Measurements from ENCODE around the gene ZNF426.
"Not testable (repeated sequence)": the region's sequence is repeated elsewhere in the genome, so short reads cannot be mapped to it uniquely, and the experiment has no call there.

ZNF426 gene

DNA sequence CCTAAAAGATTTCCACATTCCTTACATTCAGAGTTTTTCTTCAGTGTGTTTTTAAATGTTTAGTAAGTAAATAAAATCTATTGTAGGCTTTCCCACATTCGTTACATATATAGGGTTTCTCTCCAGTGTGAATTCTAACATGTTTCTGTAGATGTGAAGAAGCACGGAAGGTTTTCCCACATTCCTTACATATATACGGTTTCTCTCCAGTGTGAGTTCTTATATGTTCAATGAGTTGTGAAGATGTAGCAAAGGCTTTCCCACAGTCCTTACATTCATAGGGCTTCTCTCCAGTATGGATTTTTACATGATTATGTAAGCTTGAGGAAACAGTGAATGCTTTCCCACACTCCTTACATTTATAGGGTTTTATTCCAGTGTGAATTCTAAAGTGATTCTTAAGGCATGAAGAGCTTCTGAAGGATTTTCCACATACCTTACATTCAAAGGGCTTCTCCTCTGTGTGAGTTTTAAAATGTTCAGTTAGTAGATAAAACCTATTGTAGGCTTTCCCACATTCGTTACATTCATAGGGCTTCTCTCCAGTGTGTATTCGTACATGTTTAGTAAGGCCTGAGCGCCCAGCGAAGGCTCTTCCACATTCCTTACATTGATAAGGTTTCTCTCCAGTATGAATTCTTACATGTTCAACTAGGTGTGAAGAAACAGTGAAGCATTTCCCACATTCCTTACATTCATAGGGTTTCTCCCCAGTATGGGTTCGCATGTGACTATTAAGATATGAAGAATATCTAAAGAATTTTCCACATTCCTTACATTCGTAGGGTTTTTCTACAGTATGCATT, 27.7 kb upstream of the ZNF426 start:
- no peak overlapping the region for H3K4me3 ChIP-seq (ENCODE audit: insufficient read depth, low read length, poor library complexity, severe bottlenecking)
- H2AFZ ChIP-seq (ENCODE audit: low read depth, low read length, severe bottlenecking), result no peak overlapping the region
- H3K4me2 ChIP-seq (ENCODE audit: low read depth, low read length, poor library complexity, severe bottlenecking), result no peak overlapping the region
- no peaks in the 10 kb centered on the region for H3K9me2 ChIP-seq (replicated peaks; ENCODE audit: insufficient read depth, low read length)
- H3K79me2 ChIP-seq (ENCODE audit: insufficient read depth, low read length), result peaks cover 59% of the 10 kb centered on the region
- H4K20me1 ChIP-seq (ENCODE audit: low read depth, low read length), result no peaks in the 10 kb centered on the region
- H3K27ac ChIP-seq (ENCODE audit: low read depth, low read length), result no peak overlapping the region
- H3F3A ChIP-seq (ENCODE audit: insufficient read depth), result 0 out of 2 replicates have a peak, but pooled peaks cover 5% of the 10 kb centered on the region
- H3K9ac ChIP-seq (ENCODE audit: low read length), result no peak overlapping the region
- TF ChIP-seq EZH2phosphoT487 (conservative IDR thresholded peaks at IDR 0.05; ENCODE audit: low read length), result no peak
- TF ChIP-seq, protein P1, sequence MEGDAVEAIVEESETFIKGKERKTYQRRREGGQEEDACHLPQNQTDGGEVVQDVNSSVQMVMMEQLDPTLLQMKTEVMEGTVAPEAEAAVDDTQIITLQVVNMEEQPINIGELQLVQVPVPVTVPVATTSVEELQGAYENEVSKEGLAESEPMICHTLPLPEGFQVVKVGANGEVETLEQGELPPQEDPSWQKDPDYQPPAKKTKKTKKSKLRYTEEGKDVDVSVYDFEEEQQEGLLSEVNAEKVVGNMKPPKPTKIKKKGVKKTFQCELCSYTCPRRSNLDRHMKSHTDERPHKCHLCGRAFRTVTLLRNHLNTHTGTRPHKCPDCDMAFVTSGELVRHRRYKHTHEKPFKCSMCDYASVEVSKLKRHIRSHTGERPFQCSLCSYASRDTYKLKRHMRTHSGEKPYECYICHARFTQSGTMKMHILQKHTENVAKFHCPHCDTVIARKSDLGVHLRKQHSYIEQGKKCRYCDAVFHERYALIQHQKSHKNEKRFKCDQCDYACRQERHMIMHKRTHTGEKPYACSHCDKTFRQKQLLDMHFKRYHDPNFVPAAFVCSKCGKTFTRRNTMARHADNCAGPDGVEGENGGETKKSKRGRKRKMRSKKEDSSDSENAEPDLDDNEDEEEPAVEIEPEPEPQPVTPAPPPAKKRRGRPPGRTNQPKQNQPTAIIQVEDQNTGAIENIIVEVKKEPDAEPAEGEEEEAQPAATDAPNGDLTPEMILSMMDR (IDR thresholded peaks at IDR 0.05; ENCODE audit: insufficient read depth, low read length, poor library complexity, severe bottlenecking), result no peak
- H3K36me3 ChIP-seq (ENCODE audit: low read length), result peaks cover 83% of the 10 kb centered on the region
- H3K27me3 ChIP-seq (ENCODE audit: low read length), result no peaks in the 10 kb centered on the region
- H3K9me3 ChIP-seq (ENCODE audit: insufficient read depth, low read length), result peaks cover 46% of the 10 kb centered on the region

DNA sequence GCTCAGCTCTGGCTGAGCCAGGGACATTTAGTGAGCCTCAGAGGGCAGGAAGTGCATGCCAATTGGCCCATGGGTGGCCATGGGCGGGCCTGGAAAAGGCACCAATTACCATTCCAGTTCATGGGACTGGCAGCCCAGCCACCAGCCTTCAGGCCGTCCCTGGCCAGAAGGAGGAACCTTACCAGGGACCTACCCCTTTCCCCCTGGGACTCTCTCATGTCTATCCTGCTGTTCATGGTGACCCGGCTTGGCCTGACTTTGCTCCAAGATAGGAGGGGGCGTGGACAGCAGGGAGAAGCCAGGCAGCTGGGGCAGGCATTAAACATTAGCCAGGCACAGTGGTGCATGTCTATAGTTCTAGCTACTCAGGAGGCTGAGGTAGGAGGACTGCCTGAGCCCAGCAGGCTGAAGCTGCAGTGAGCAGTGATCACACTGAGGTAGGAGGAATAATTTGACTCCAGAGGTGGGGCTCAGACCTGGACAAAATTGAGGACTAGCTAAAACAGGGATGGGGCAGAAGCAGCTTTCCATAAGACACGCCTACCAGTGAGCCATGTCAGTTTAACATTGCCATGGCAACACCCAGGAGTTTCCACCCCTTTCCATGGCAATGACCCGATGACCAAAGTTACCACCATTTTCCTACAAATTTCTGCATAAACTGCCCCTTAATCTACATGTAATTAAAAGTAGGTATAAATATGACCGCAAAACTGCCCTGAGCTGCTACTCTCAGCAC, 14.3 kb upstream of the ZNF426 start:
- H3K9me3 ChIP-seq (ENCODE audit: insufficient read depth, low read length), result peaks cover 12% of the 10 kb centered on the region; the same call in 1 of the 2 replicates
- H3K4me3 ChIP-seq (ENCODE audit: insufficient read depth, low read length, poor library complexity, severe bottlenecking), result no peak overlapping the region
- no peak overlapping the region for H3K9ac ChIP-seq (ENCODE audit: low read length)
- no peaks in the 10 kb centered on the region for H3K9me2 ChIP-seq (replicated peaks; ENCODE audit: insufficient read depth, low read length)
- peaks cover 3% of the 10 kb centered on the region; the same call in 1 of the 2 replicates for H3K36me3 ChIP-seq (ENCODE audit: low read length)
- no peak overlapping the region for H3K27ac ChIP-seq (ENCODE audit: low read depth, low read length)
- TF ChIP-seq EZH2phosphoT487 (conservative IDR thresholded peaks at IDR 0.05; ENCODE audit: low read length), result no peak
- TF ChIP-seq, protein P1 (IDR thresholded peaks at IDR 0.05; ENCODE audit: insufficient read depth, low read length, poor library complexity, severe bottlenecking), result no peak
- H3K27me3 ChIP-seq (ENCODE audit: low read length), result no peaks in the 10 kb centered on the region
- no peak overlapping the region for H3K4me2 ChIP-seq (ENCODE audit: low read depth, low read length, poor library complexity, severe bottlenecking)
- no peaks in the 10 kb centered on the region for H4K20me1 ChIP-seq (ENCODE audit: low read depth, low read length)
- no peaks in the 10 kb centered on the region for H3K79me2 ChIP-seq (ENCODE audit: insufficient read depth, low read length)
- H3F3A ChIP-seq (ENCODE audit: insufficient read depth), result no peaks in the 10 kb centered on the region; the same call in 1 of the 2 replicates
- no peak overlapping the region for H2AFZ ChIP-seq (ENCODE audit: low read depth, low read length, severe bottlenecking)

DNA sequence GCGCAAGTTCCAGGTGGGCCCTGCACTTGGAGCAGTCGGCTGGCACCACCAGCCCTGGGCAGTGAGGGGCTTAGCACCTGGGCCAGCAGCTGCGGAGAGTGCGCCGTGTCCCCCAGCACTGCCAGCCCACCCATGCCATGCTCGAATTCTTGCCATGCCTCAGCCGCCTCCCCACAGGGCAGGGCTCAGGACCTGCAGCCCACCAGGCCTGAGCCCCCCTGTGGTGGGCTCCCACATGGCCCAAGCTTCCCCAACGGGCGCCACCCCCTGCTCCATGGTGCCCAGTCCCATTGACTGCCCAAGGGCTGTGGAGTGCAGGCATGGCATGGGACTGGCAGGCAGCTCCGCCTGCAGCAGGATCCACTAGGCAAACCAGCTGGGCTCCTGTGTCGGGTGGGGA, 9.4 kb upstream of the ZNF426 start:
- H3K9ac ChIP-seq (ENCODE audit: low read length), result no peak overlapping the region
- peaks cover 12% of the 10 kb centered on the region; the same call in 1 of the 2 replicates for H3K9me3 ChIP-seq (ENCODE audit: insufficient read depth, low read length)
- no peaks in the 10 kb centered on the region for H3F3A ChIP-seq (ENCODE audit: insufficient read depth)
- no peaks in the 10 kb centered on the region for H3K79me2 ChIP-seq (ENCODE audit: insufficient read depth, low read length)
- H3K4me3 ChIP-seq (ENCODE audit: insufficient read depth, low read length, poor library complexity, severe bottlenecking), result no peak overlapping the region
- H3K27ac ChIP-seq (ENCODE audit: low read depth, low read length), result no peak overlapping the region
- no peak for TF ChIP-seq EZH2phosphoT487 (conservative IDR thresholded peaks at IDR 0.05; ENCODE audit: low read length)
- TF ChIP-seq, protein P1 (IDR thresholded peaks at IDR 0.05; ENCODE audit: insufficient read depth, low read length, poor library complexity, severe bottlenecking), result no peak
- H3K27me3 ChIP-seq (ENCODE audit: low read length), result no peaks in the 10 kb centered on the region
- H4K20me1 ChIP-seq (ENCODE audit: low read depth, low read length), result no peaks in the 10 kb centered on the region
- no peaks in the 10 kb centered on the region for H3K9me2 ChIP-seq (replicated peaks; ENCODE audit: insufficient read depth, low read length)
- no peaks in the 10 kb centered on the region for H3K36me3 ChIP-seq (ENCODE audit: low read length)
- H3K4me2 ChIP-seq (ENCODE audit: low read depth, low read length, poor library complexity, severe bottlenecking), result no peak overlapping the region
- H2AFZ ChIP-seq (ENCODE audit: low read depth, low read length, severe bottlenecking), result no peak overlapping the region

DNA sequence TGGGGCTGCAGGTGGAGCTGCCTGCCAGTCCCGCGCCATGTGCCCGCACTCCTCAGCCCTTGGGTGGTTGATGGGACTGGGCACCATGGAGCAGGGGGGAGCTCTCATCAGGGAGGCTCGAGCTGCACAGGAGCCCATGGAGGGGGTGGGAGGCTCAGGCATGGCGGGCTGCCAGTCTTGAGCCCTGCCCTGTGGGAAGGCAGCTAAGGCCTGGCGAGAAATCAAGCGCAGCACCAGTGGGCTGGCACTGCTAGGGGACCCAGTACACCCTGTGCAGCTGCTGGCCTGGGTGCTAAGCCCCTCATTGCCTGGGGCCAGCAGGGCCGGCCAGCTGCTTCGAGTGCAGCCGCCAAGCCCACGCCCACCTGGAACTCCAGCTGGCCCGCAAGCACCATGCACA, 2.8 kb upstream of the ZNF426 start:
- not testable (repeated sequence) for H2AFZ ChIP-seq (ENCODE audit: low read depth, low read length, severe bottlenecking); H3K9me3 ChIP-seq (ENCODE audit: insufficient read depth, low read length); H3K9ac ChIP-seq (ENCODE audit: low read length); H3K27ac ChIP-seq (ENCODE audit: low read depth, low read length); H3F3A ChIP-seq (ENCODE audit: insufficient read depth); H3K4me2 ChIP-seq (ENCODE audit: low read depth, low read length, poor library complexity, severe bottlenecking); H3K27me3 ChIP-seq (ENCODE audit: low read length); H3K4me3 ChIP-seq (ENCODE audit: insufficient read depth, low read length, poor library complexity, severe bottlenecking); H3K36me3 ChIP-seq (ENCODE audit: low read length); H3K9me2 ChIP-seq (replicated peaks; ENCODE audit: insufficient read depth, low read length); H4K20me1 ChIP-seq (ENCODE audit: low read depth, low read length)
- H3K79me2 ChIP-seq (ENCODE audit: insufficient read depth, low read length), result peaks cover 13% of the 10 kb centered on the region; the same call in 1 of the 2 replicates

DNA sequence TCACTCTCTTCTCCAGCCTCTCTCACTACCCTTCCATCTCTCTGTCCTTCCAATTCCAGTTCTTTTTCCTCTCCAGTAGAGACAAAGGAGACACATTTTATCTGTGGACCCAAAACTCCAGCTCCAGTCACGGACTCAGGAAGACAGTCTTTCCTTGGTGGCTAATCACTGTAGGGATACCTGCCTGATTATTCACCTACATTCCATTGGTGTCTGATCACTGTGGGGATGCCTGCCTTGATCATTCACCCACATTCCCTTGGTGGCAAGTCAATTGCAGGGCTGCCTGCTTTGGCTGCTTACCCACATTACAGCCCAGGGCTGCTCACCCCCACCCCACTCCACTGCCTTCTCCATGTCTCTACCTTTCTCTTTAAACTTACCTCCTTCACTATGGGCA, 1.5 kb upstream of the ZNF426 start:
- not testable (repeated sequence) for H4K20me1 ChIP-seq (ENCODE audit: low read depth, low read length); H3K27me3 ChIP-seq (ENCODE audit: low read length); H3K27ac ChIP-seq (ENCODE audit: low read depth, low read length); H3K9me3 ChIP-seq (ENCODE audit: insufficient read depth, low read length); H3K4me3 ChIP-seq (ENCODE audit: insufficient read depth, low read length, poor library complexity, severe bottlenecking); H3K4me2 ChIP-seq (ENCODE audit: low read depth, low read length, poor library complexity, severe bottlenecking); H3K9ac ChIP-seq (ENCODE audit: low read length); H3F3A ChIP-seq (ENCODE audit: insufficient read depth); H3K9me2 ChIP-seq (replicated peaks; ENCODE audit: insufficient read depth, low read length); H2AFZ ChIP-seq (ENCODE audit: low read depth, low read length, severe bottlenecking); H3K36me3 ChIP-seq (ENCODE audit: low read length)
- H3K79me2 ChIP-seq (ENCODE audit: insufficient read depth, low read length), result peaks cover 13% of the 10 kb centered on the region; the same call in 1 of the 2 replicates
